GM12878 (cell line): ENCODE data around the gene TP53I11. TPM values are rescaled to one million over a fixed set of nuclear protein-coding genes. Genes with fewer than 3 reads are reported as not detected.

Source experiments
- ATAC-seq: fragments of 200-7000 bp; cut with Tn5 transposase; 3 replicates; pipeline ENCODE4 v1.9.1; 2020; ENCODE audit warnings: mild to moderate bottlenecking, moderate library complexity
- BruUV-seq: library from RNA; stranded (reverse); fragments of 400-500 nt; replicated peaks from 2 replicates; lab custom pipeline; 2021; lab: Mats Ljungman, UMichigan
- CTCF ChIA-PET: fragments of 300-600 bp; sonication (Branson Sonifier 250); formaldehyde crosslinking; extraction: SDS; loops from one replicate; lab custom pipeline; 2021; ENCODE audit warnings: inconsistent platforms; lab: Yijun Ruan, JAX
- POLR2A ChIA-PET: fragments of 350-600 bp; formaldehyde crosslinking; extraction: SDS; loops from one replicate; lab custom pipeline; 2021; ENCODE audit warnings: inconsistent platforms; lab: Charles Lee
- RAD21 ChIA-PET: fragments of 300-600 bp; sonication (Branson Sonifier 250); formaldehyde crosslinking; loops from one replicate; lab custom pipeline; 2023; ENCODE audit warnings: antibody characterized with exemption; ENCODE audit not compliant: unreplicated experiment; lab: Charles Lee
- SMC1A ChIA-PET: fragments of 300-600 bp; sonication (Branson Sonifier 250); formaldehyde crosslinking; loops from one replicate; lab custom pipeline; 2023; ENCODE audit not compliant: unreplicated experiment, uncharacterized antibody; lab: Charles Lee
- DNase-seq: peaks from one replicate; pipeline ENCODE4 v3.0.0-alpha.2; 2011; ENCODE audit warnings: low read depth, low spot score
- FAIRE-seq: peaks from 3 replicates; lab custom pipeline; 2011; peaks lifted over from hg19 to GRCh38; lab: Jason Lieb, UNC
- H2AFZ ChIP-seq: 2 replicates; pipeline ENCODE4 v1.6.0; 2011; ENCODE audit warnings: low read depth, low read length, control low read depth; ENCODE audit not compliant: control insufficient read depth
- H3K27ac ChIP-seq: 2 replicates; pipeline ENCODE4 v1.5.1; 2011; ENCODE audit warnings: control low read depth; ENCODE audit not compliant: control insufficient read depth, insufficient read depth
- H3K27me3 ChIP-seq, 2 experiments: replicated peaks in 1 of 2; 2 replicates each; pipeline versions ENCODE4 v1.6.0 to v1.6.1; 2011; ENCODE audit warnings: low read length in 1 of 2; ENCODE audit not compliant: control insufficient read depth in 2 of 2, insufficient read depth in 2 of 2
- H3K36me3 ChIP-seq, 2 experiments: 2 replicates each; pipeline ENCODE4 v1.5.1; 2011; ENCODE audit warnings: low read length in 1 of 2; ENCODE audit not compliant: control insufficient read depth in 2 of 2, insufficient read depth in 2 of 2
- H3K4me1 ChIP-seq: 2 replicates; pipeline ENCODE4 v1.6.1; 2011; ENCODE audit warnings: mild to moderate bottlenecking, low read length, moderate library complexity, mixed read lengths; ENCODE audit not compliant: control insufficient read depth, insufficient read depth
- H3K4me2 ChIP-seq: 2 replicates; pipeline ENCODE4 v1.6.0; 2011; ENCODE audit warnings: control low read depth; ENCODE audit not compliant: control insufficient read depth, insufficient read depth
- H3K4me3 ChIP-seq: fragments of 200-600 bp; sonication (generic); 2 replicates; pipeline ENCODE4 v1.5.1; 2016
- H3K79me2 ChIP-seq: 2 replicates; pipeline ENCODE4 v1.6.0; 2011; ENCODE audit warnings: low read length; ENCODE audit not compliant: control insufficient read depth, insufficient read depth
- H3K9ac ChIP-seq: 2 replicates; pipeline ENCODE4 v1.8.0; 2011; ENCODE audit warnings: low read length, control low read depth, mixed read lengths; ENCODE audit not compliant: control insufficient read depth, insufficient read depth
- H3K9me3 ChIP-seq: replicated peaks from 3 replicates; pipeline ENCODE4 v1.5.1; 2011; ENCODE audit warnings: mild to moderate bottlenecking, low read length; ENCODE audit not compliant: control insufficient read depth, insufficient read depth
- H4K20me1 ChIP-seq: 2 replicates; pipeline ENCODE4 v1.6.0; 2011; ENCODE audit not compliant: control insufficient read depth, insufficient read depth
- MTA3 ChIP-seq: IDR thresholded peaks from 2 replicates; pipeline ENCODE4 v1.6.1; 2012; ENCODE audit warnings: low read length, inconsistent platforms, borderline replicate concordance
- RUNX3 ChIP-seq: IDR thresholded peaks from 2 replicates; pipeline ENCODE4 v1.6.1; 2012; ENCODE audit warnings: low read length, inconsistent platforms
- WGBS: methylation state at CpG from one replicate; pipeline ENCODE4 v1.1.6; 2016; ENCODE audit warnings: low lambda C conversion rate; ENCODE audit not compliant: insufficient replicate concordance, insufficient coverage; ENCODE audit errors: missing lambda C conversion rate; 5-methylcytosine and 5-hydroxymethylcytosine counted together
- in situ Hi-C: fragments of 300-500 bp; cut with MboI; formaldehyde crosslinking; loops from 9 replicates; pipeline ENCODE4 v1.14.3; 2018; ENCODE audit warnings: mixed read lengths
- intact Hi-C: fragments of 100-400 bp; cut with micrococcal nuclease; formaldehyde crosslinking; loops from one replicate; pipeline ENCODE4 v1.14.2; 2022; ENCODE audit not compliant: unreplicated experiment
- polyA plus RNA-seq, 11 experiments: library from polyadenylated mRNA; depleted of rRNA in 4 of 11; unstranded in 6 of 11; stranded (reverse) in 5 of 11; fragments of >200 nt; fragmentation: Nextera tagmentation in 4 of 11; fragmentation: Illumina TruSeq in 1 of 11; extraction: Ambion mirVana in 4 of 11; extraction: Trizol in 1 of 11; gene quantifications; 1 replicate in 1 of 11; 2 replicates in 10 of 11; pipeline versions ENCODE4 v1.2.1 to v1.2.3, GENCODE V29; 2011 to 2016; ENCODE audit warnings: inconsistent platforms in 2 of 11, missing spikeins in 2 of 11, low read depth in 1 of 11
- total RNA-seq, 4 experiments: library from RNA; depleted of rRNA in 3 of 4; stranded (reverse); fragments of >200 nt in 3 of 4; fragmentation: Illumina TruSeq in 1 of 4; extraction: Trizol in 1 of 4; gene quantifications; 2 replicates each; pipeline versions ENCODE4 v1.2.1 to v1.2.3, GENCODE V29; 2013 to 2021
- TF ChIP-seq, protein P1 (sequence below): fragments of 450-650 bp; IDR thresholded peaks from 2 replicates; pipeline ENCODE4 v1.6.1; 2016; ENCODE audit warnings: mild to moderate bottlenecking

The TP53I11 gene
- total and polyA plus RNA-seq, 10 of the 15 experiments (the other 5 are each of a cell fraction or from before 2014, with no cell fraction given) = 0.03 to 0.28 (median 0.17) TPM; not detected in 3

DNA sequence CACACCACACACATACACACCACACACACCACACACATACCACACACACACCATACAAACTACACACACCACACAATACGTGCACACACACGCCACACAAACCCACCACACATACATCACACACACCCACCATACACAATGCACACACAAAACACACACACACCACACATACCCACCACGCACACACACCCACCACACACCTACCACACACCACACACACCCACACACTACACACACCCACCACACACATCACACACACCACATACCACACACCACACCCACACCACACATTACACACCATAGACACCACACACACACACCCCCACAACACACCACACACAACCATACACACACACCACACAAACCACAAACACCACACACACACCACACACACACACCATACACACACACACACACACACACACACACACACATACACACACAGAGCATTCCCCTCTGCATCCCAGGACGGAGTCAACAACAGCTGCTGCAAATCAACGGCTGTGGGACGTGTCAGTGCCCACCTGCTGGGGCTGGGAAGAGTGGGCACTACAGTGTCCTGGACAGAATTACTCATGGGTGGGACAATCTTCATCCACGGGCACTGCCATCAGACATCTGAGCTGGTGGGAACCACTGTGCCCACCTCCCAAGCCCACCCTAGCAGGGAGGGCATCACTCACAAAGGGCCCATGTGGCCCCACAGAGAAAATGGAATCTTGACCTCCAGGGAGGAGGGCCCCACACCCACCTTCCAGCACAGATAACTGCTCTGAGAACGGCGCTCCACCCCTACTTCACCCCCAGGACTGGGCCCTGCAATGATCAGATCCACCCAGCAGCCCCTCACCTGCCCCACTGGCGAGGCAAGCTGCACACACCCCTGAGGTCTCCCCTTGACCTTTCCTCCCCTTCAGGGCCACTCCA lies 8.4 kb downstream of the TP53I11 start:
- Histone ChIP-seq H3K9ac (no peak overlapping the region), H3K36me3 (no peaks in the 10 kb centered on the region), H3K4me2 (no peak overlapping the region; the same call in none of the 2 replicates)
- TF ChIP-seq MTA3 (no peak), RUNX3 (0 out of 2 replicates have a peak, but pooled peaks have one; percentile 19)
- TF ChIP-seq, protein P1, sequence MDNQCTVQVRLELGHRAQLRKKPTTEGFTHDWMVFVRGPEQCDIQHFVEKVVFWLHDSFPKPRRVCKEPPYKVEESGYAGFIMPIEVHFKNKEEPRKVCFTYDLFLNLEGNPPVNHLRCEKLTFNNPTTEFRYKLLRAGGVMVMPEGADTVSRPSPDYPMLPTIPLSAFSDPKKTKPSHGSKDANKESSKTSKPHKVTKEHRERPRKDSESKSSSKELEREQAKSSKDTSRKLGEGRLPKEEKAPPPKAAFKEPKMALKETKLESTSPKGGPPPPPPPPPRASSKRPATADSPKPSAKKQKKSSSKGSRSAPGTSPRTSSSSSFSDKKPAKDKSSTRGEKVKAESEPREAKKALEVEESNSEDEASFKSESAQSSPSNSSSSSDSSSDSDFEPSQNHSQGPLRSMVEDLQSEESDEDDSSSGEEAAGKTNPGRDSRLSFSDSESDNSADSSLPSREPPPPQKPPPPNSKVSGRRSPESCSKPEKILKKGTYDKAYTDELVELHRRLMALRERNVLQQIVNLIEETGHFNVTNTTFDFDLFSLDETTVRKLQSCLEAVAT = peak; percentile 42; the same call in 1 of the 2 replicates
- TF ChIP-seq, all 136 proteins: peak for 2
- Histone ChIP-seq H3K9me3 (no peaks in the 10 kb centered on the region), H3K4me1 (peaks cover 17% of the 10 kb centered on the region), H3K4me3 (no peak overlapping the region), H2AFZ (no peak overlapping the region), H3K27me3 (peaks cover 0 to under 1% of the 10 kb centered on the region in 2 experiments; a peak in 2 of 4 replicates), H3K79me2 (no peaks in the 10 kb centered on the region), H4K20me1 (0 out of 2 replicates have a peak, but pooled peaks cover 2% of the 10 kb centered on the region), H3K27ac (no peak overlapping the region)
- ATAC-seq = no peak
- no peak for DNase-seq
- 53% methylated on average over 10 of the region's 10 CpGs for WGBS
- ChIA-PET SMC1A (no interaction called here), POLR2A (no interaction called here), RAD21 (interaction anchor here (1.2 kb wide), 1 partner anchor 162 kb away, joined by 3 read pairs; no protein-coding TSS in a partner anchor), CTCF (interaction anchor here (2.1 to 16.8 kb wide), 2 partner anchors 160 to 161 kb away, joined by 5 to 571 read pairs; no protein-coding TSS in a partner anchor)
- no TSS peak for BruUV-seq
- intact Hi-C loops = no loop called here
- no peak for FAIRE-seq
- in situ Hi-C loops = loop anchor here (25.0 kb wide), 1 partner anchor 395 kb away; no protein-coding TSS in a partner anchor
